ENCODE data around the gene CLK4.

The CLK4 gene

GRCh38 chr5:178626484-178627258 lies at the start of gene CLK4:
Gene CLK4 (minus strand): TSS chr5:178627050. CDS start chr5:178623416, 3,634 bp downstream.
- peak; percentile 98 for DNase-seq

- DNase-seq, result no peak
Measured at GRCh38 chr5:178675922-178676321, 49.1 kb upstream of the CLK4 start.

- DNase-seq, result no peak
Measured at GRCh38 chr5:178674334-178674733, 47.5 kb upstream of the CLK4 start.

- DNase-seq, result no peak
Measured at GRCh38 chr5:178673801-178674295, 47.0 kb upstream of the CLK4 start.

GRCh38 chr5:178672630-178673029 lies 45.8 kb upstream of the CLK4 start:
- DNase-seq, result no peak

GRCh38 chr5:178671602-178672144 lies 44.8 kb upstream of the CLK4 start:
- DNase-seq, result no peak

GRCh38 chr5:178670351-178670885 lies 43.6 kb upstream of the CLK4 start:
- DNase-seq, result no peak

GRCh38 chr5:178668579-178668978 lies 41.7 kb upstream of the CLK4 start:
- no peak for DNase-seq

GRCh38 chr5:178667688-178668087 lies 40.8 kb upstream of the CLK4 start:
- DNase-seq, result no peak

- DNase-seq, result no peak
Measured at GRCh38 chr5:178667101-178667500, 40.3 kb upstream of the CLK4 start.

GRCh38 chr5:178664141-178664540 lies 37.3 kb upstream of the CLK4 start:
- no peak for DNase-seq

GRCh38 chr5:178662541-178662860 lies 35.7 kb upstream of the CLK4 start:
- DNase-seq, result no peak

GRCh38 chr5:178661836-178662540 lies 35.1 kb upstream of the CLK4 start:
- no peak for DNase-seq

GRCh38 chr5:178651046-178651810 lies 24.4 kb upstream of the CLK4 start:
- no peak for DNase-seq

- DNase-seq, result no peak
Measured at GRCh38 chr5:178650214-178650613, 23.4 kb upstream of the CLK4 start.

- DNase-seq, result no peak
Measured at GRCh38 chr5:178649580-178649979, 22.7 kb upstream of the CLK4 start.

GRCh38 chr5:178644826-178645545 lies 18.1 kb upstream of the CLK4 start:
- no peak for DNase-seq

- DNase-seq, result no peak
Measured at GRCh38 chr5:178642351-178642909, 15.6 kb upstream of the CLK4 start.

GRCh38 chr5:178641711-178642110 lies 14.9 kb upstream of the CLK4 start:
- no peak for DNase-seq

- no peak for DNase-seq
Measured at GRCh38 chr5:178640331-178641045, 13.6 kb upstream of the CLK4 start.

- no peak for DNase-seq
Measured at GRCh38 chr5:178637356-178638074, 10.7 kb upstream of the CLK4 start.
